ENCODE data around the gene HMGXB3.

DNA sequence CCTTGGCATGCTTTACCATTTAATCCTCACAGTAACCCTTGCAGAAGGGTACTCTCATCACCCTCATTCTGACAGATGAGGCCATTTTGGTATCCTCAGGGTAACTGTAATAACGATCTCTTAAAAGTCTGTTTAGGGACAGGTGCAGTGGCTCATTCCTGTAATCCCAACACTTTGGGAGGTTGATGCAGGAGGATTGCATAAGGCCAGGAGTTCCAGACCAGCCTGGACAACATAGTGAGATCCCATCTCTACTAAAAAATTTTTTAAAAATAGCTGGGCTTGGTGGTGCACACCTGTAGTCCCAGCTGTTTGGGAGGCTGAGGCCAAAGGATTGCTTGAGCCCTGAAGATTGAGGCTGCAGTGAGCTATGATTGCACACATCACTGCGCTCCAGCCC is 54.0 kb downstream of the HMGXB3 start:
- TF ChIP-seq, protein P1, sequence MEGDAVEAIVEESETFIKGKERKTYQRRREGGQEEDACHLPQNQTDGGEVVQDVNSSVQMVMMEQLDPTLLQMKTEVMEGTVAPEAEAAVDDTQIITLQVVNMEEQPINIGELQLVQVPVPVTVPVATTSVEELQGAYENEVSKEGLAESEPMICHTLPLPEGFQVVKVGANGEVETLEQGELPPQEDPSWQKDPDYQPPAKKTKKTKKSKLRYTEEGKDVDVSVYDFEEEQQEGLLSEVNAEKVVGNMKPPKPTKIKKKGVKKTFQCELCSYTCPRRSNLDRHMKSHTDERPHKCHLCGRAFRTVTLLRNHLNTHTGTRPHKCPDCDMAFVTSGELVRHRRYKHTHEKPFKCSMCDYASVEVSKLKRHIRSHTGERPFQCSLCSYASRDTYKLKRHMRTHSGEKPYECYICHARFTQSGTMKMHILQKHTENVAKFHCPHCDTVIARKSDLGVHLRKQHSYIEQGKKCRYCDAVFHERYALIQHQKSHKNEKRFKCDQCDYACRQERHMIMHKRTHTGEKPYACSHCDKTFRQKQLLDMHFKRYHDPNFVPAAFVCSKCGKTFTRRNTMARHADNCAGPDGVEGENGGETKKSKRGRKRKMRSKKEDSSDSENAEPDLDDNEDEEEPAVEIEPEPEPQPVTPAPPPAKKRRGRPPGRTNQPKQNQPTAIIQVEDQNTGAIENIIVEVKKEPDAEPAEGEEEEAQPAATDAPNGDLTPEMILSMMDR (IDR thresholded peaks at IDR 0.05), result no peak
- TF ChIP-seq POLR2A (IDR thresholded peaks at IDR 0.05), result no peak

Measured in thyroid gland (tissue), 4 donors.